AG04450 (cell line): ENCODE data around the gene CCDC158. TPM values are rescaled to one million over a fixed set of nuclear protein-coding genes. Genes with fewer than 3 reads are reported as not detected.

Experiments used
- CTCF ChIA-PET: fragments of 300-600, 350-600 bp; formaldehyde crosslinking; extraction: SDS; loops from one replicate; lab custom pipeline; 2022; ENCODE audit warnings: antibody characterized with exemption, inconsistent platforms; lab: Charles Lee
- POLR2A ChIA-PET: fragments of 350-600 bp; formaldehyde crosslinking; extraction: SDS; loops from one replicate; lab custom pipeline; 2021; ENCODE audit warnings: antibody characterized with exemption, inconsistent platforms; lab: Yijun Ruan, JAX
- DNase-seq: peaks from one replicate; pipeline ENCODE4 v3.0.0-alpha.2; 2011; ENCODE audit warnings: low read depth, low spot score
- H3K27ac ChIP-seq: one replicate; pipeline ENCODE4 v1.5.1; 2012; ENCODE audit warnings: low read depth, low read length, control low read depth
- H3K27me3 ChIP-seq: one replicate; pipeline ENCODE4 v1.6.0; 2012; ENCODE audit warnings: low read length; ENCODE audit not compliant: control insufficient read depth, insufficient read depth
- H3K4me3 ChIP-seq: 2 replicates; pipeline ENCODE4 v1.5.1; 2011; ENCODE audit warnings: mild to moderate bottlenecking, low read depth, low read length, control low read depth
- H3K9me3 ChIP-seq: 2 replicates; pipeline ENCODE4 v1.5.1; 2012; ENCODE audit warnings: low read length; ENCODE audit not compliant: control insufficient read depth, insufficient read depth
- polyA plus RNA-seq: library from polyadenylated mRNA; depleted of rRNA; stranded (reverse); fragments of >200 nt; gene quantifications from 2 replicates; pipeline ENCODE4 v1.2.3, GENCODE V29; 2011
- TF ChIP-seq, protein P1 (sequence below): IDR thresholded peaks from 2 replicates; pipeline ENCODE4 v1.5.1; 2011; ENCODE audit warnings: low read depth, low read length, control low read depth, inconsistent platforms

The CCDC158 gene
- polyA plus RNA-seq, 1 experiment: not detected

- CTCF ChIA-PET: interaction anchor here (2.2 kb wide), 1 partner anchor 8 kb away, joined by 6 read pairs; no protein-coding TSS in a partner anchor
- H3K27me3 ChIP-seq: no peaks in the 10 kb centered on the region
- TF ChIP-seq, protein P1, sequence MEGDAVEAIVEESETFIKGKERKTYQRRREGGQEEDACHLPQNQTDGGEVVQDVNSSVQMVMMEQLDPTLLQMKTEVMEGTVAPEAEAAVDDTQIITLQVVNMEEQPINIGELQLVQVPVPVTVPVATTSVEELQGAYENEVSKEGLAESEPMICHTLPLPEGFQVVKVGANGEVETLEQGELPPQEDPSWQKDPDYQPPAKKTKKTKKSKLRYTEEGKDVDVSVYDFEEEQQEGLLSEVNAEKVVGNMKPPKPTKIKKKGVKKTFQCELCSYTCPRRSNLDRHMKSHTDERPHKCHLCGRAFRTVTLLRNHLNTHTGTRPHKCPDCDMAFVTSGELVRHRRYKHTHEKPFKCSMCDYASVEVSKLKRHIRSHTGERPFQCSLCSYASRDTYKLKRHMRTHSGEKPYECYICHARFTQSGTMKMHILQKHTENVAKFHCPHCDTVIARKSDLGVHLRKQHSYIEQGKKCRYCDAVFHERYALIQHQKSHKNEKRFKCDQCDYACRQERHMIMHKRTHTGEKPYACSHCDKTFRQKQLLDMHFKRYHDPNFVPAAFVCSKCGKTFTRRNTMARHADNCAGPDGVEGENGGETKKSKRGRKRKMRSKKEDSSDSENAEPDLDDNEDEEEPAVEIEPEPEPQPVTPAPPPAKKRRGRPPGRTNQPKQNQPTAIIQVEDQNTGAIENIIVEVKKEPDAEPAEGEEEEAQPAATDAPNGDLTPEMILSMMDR: no peak
- H3K9me3 ChIP-seq: no peaks in the 10 kb centered on the region
- DNase-seq: no peak
- no peak overlapping the region for H3K4me3 ChIP-seq
- H3K27ac ChIP-seq: no peak overlapping the region
- POLR2A ChIA-PET: no interaction called here
Observed at GRCh38 chr4:76315267-76315918, 105.5 kb downstream of the CCDC158 start.

GRCh38 chr4:76313547-76313946, 107.4 kb downstream of the CCDC158 start:
- TF ChIP-seq, protein P1: no peak
- POLR2A ChIA-PET: interaction anchor here (0.6 kb wide), 1 partner anchor 189 kb away, joined by 3 read pairs; no protein-coding TSS in a partner anchor
- Histone ChIP-seq H3K27me3 (no peaks in the 10 kb centered on the region), H3K9me3 (no peaks in the 10 kb centered on the region), H3K27ac (no peak overlapping the region), H3K4me3 (no peak overlapping the region)
- CTCF ChIA-PET: interaction anchor here (0.5 to 1.1 kb wide), 2 partner anchors 134 to 1386 kb away, joined by 3 to 6 read pairs; no protein-coding TSS in a partner anchor
- DNase-seq: no peak

GRCh38 chr4:76312457-76312856, 108.5 kb downstream of the CCDC158 start:
- no peaks in the 10 kb centered on the region for H3K27me3 ChIP-seq
- H3K27ac ChIP-seq: no peak overlapping the region
- no peaks in the 10 kb centered on the region for H3K9me3 ChIP-seq
- DNase-seq: no peak
- H3K4me3 ChIP-seq: no peak overlapping the region
- ChIA-PET CTCF (interaction anchor here (1.1 kb wide), 1 partner anchor 133 kb away, joined by 6 read pairs; no protein-coding TSS in a partner anchor), POLR2A (interaction anchor here (0.6 kb wide), 1 partner anchor 24 kb away, joined by 9 read pairs; no protein-coding TSS in a partner anchor)
- TF ChIP-seq, protein P1: no peak

DNA sequence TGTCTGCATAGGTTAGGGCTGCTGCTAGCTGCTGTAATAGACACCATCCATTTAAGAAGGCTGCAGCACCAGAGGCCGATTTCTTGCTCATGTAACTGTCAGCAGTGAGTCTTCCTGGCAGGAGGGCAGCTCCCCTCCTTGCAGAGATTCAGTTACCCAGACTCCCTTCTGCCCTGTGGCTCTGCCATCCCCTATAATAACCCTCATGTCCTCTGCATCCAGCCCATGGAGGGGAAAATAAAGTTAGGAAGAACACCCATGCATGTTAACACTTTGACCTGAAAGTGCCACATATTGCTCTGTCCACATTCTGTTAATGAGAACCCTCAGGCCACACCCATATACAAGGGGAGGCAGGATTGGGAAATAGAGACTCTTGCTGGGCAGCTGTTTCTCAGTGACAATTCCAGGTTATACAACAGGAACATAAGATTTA, 109.0 kb downstream of the CCDC158 start:
- no peak for DNase-seq
- POLR2A ChIA-PET: no interaction called here
- TF ChIP-seq, protein P1: no peak
- CTCF ChIA-PET: no interaction called here
- Histone ChIP-seq H3K27ac (no peak overlapping the region), H3K9me3 (no peaks in the 10 kb centered on the region), H3K4me3 (no peak overlapping the region), H3K27me3 (no peaks in the 10 kb centered on the region)

- TF ChIP-seq, protein P1: no peak
- ChIA-PET POLR2A (no interaction called here), CTCF (no interaction called here)
- Histone ChIP-seq H3K4me3 (no peak overlapping the region), H3K27me3 (no peaks in the 10 kb centered on the region), H3K9me3 (no peaks in the 10 kb centered on the region; the same call in 1 of the 2 replicates), H3K27ac (no peak overlapping the region)
- no peak for DNase-seq
Observed at GRCh38 chr4:76310683-76311082, 110.3 kb downstream of the CCDC158 start.
